Endothelial cell of umbilical vein (primary cell): Measurements from ENCODE around the gene PI4KB.

Experiments
- CTCF ChIP-seq, 2 donors: IDR thresholded peaks; 1 replicate in 1 of 2; 2 replicates in 1 of 2; pipeline ENCODE4 v1.5.1; 2011; ENCODE audit warnings: low read length in 2 of 2, mild to moderate bottlenecking in 2 of 2, moderate library complexity in 2 of 2, control low read depth in 1 of 2, inconsistent platforms in 1 of 2, low read depth in 1 of 2; ENCODE audit not compliant: insufficient read depth in 1 of 2; ENCODE audit errors: extremely low read depth in 1 of 2
- EZH2 ChIP-seq: IDR thresholded peaks from 2 replicates; pipeline ENCODE4 v1.6.1; 2012; ENCODE audit warnings: borderline replicate concordance, low read depth, mild to moderate bottlenecking, moderate library complexity, low read length, inconsistent platforms; ENCODE audit not compliant: severe bottlenecking
- GATA2 ChIP-seq: IDR thresholded peaks from 2 replicates; pipeline ENCODE4 v1.7.0; 2011; ENCODE audit warnings: low read depth, mild to moderate bottlenecking, moderate library complexity, mixed read lengths, low read length; ENCODE audit not compliant: insufficient read length, insufficient read depth
- POLR2A ChIP-seq: IDR thresholded peaks from 2 replicates; pipeline ENCODE4 v1.6.1; 2012; ENCODE audit warnings: low read depth, mild to moderate bottlenecking, control low read depth, low read length

- TF ChIP-seq CTCF (IDR thresholded peaks at IDR 0.05; ENCODE audit: extremely low read depth in 1 of 2, insufficient read depth in 1 of 2, low read depth in 1 of 2, low read length in 2 of 2) (no peak), EZH2 (no peak), GATA2 (no peak), POLR2A (no peak)
Measured at GRCh38 chr1:151273924-151274466, 53.2 kb downstream of the PI4KB start.
